COLO668 (cell line): ENCODE data around the gene TRERF1.
"Not testable (repeated sequence)": the region's sequence is repeated elsewhere in the genome, so short reads cannot be mapped to it uniquely, and the experiment has no call there.

ENCODE experiments used
- DNase-seq: peaks from one replicate; lab custom pipeline; 2025; ENCODE audit not compliant: unreplicated experiment; lab: John Stamatoyannopoulos, UW

The TRERF1 gene

GRCh38 chr6:42229506-42230119 lies 222.1 kb downstream of the TRERF1 start:
- no peak for DNase-seq

- no peak for DNase-seq
Observed at GRCh38 chr6:42228305-42228704, 223.4 kb downstream of the TRERF1 start.

- no peak for DNase-seq
Observed at GRCh38 chr6:42227173-42227850, 224.4 kb downstream of the TRERF1 start.

- DNase-seq = no peak
Observed at GRCh38 chr6:42226645-42227143, 225.0 kb downstream of the TRERF1 start.

- DNase-seq = no peak
Observed at GRCh38 chr6:42226161-42226611, 225.5 kb downstream of the TRERF1 start.

GRCh38 chr6:42225419-42225818 lies 226.3 kb downstream of the TRERF1 start:
- DNase-seq = no peak

- DNase-seq = no peak
Observed at GRCh38 chr6:42225029-42225339, 226.7 kb downstream of the TRERF1 start.

GRCh38 chr6:42224222-42225028 lies 227.3 kb downstream of the TRERF1 start:
- no peak for DNase-seq

- no peak for DNase-seq
Observed at GRCh38 chr6:42222448-42222847, 229.3 kb downstream of the TRERF1 start.

GRCh38 chr6:42221546-42221945 lies 230.2 kb downstream of the TRERF1 start:
- DNase-seq = no peak

GRCh38 chr6:42220807-42221206 lies 230.9 kb downstream of the TRERF1 start:
- DNase-seq = no peak

GRCh38 chr6:42217519-42218367 lies 234.0 kb downstream of the TRERF1 start, which contains the start of gene MRPS10:
Gene MRPS10 (minus strand): TSS chr6:42217861. CDS start chr6:42217849, 12 bp downstream.
- peak; percentile 86 for DNase-seq

GRCh38 chr6:42217157-42217518 lies 234.6 kb downstream of the TRERF1 start:
- DNase-seq = no peak

- not testable (repeated sequence) for DNase-seq
Observed at GRCh38 chr6:42216495-42216894, 235.2 kb downstream of the TRERF1 start.

GRCh38 chr6:42212442-42212841 lies 239.3 kb downstream of the TRERF1 start:
- DNase-seq = no peak

- DNase-seq = no peak
Observed at GRCh38 chr6:42211726-42212125, 240.0 kb downstream of the TRERF1 start.

GRCh38 chr6:42210551-42210950 lies 241.2 kb downstream of the TRERF1 start:
- peak; percentile 27 for DNase-seq

GRCh38 chr6:42207559-42207958 lies 244.2 kb downstream of the TRERF1 start:
- not testable (repeated sequence) for DNase-seq

GRCh38 chr6:42204768-42205282 lies 246.9 kb downstream of the TRERF1 start:
- no peak for DNase-seq

GRCh38 chr6:42203183-42203582 lies 248.5 kb downstream of the TRERF1 start:
- no peak for DNase-seq
